Gastrocnemius medialis (tissue), 4 donors: ENCODE data around the gene MCEE.

Experiments
- POLR2A ChIP-seq, 2 donors: fragments of 450-650 bp; IDR thresholded peaks; one replicate each; pipeline ENCODE4 v1.6.1; 2017; ENCODE audit warnings: antibody characterized with exemption in 2 of 2, mild to moderate bottlenecking in 2 of 2, moderate library complexity in 2 of 2
- TF ChIP-seq, protein P1 (sequence below), 5 experiments: fragments of 450-650 bp in 3 of 5; fragments of 200-600 bp in 2 of 5; sonication (generic) in 2 of 5; IDR thresholded peaks in 4 of 5; conservative IDR thresholded peaks in 1 of 5; 1 replicate in 4 of 5; 2 replicates in 1 of 5; pipeline ENCODE4 v1.5.1; 2016 to 2019; ENCODE audit warnings: antibody characterized with exemption in 5 of 5, mild to moderate bottlenecking in 3 of 5, moderate library complexity in 3 of 5

DNA sequence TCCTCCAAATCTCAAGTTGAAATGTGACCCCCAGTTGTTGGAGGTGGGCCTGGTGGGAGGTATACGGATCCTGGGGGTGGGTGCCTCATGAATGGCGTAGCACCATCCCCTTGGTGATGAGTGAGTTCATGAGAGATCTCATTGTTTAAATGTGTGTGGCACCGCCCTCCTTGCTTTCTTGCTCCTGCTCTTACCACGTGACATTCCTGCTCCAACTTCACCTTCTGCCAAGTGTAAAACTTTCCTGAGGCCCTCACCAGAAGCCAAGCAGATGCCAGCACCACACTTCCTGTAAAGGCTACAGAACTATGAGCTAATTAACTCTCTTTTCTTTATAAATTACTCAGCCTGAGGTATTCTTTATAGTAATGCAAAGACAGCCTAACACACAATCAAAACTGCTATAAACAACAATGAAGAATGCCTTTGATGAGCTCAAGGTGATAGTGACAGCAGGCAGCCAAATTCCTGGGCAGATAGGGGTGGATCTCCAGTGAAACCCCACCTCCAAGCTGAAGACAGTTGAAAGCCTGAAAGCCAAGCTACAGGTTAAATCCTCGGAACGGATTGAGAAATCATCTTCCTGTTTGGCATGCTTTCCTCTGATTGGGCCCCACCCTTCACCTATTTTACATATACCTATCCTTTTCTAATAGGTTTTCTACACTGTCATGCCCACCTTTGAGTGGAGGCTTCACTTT lies 26.9 kb downstream of the MCEE start:
- TF ChIP-seq, protein P1, sequence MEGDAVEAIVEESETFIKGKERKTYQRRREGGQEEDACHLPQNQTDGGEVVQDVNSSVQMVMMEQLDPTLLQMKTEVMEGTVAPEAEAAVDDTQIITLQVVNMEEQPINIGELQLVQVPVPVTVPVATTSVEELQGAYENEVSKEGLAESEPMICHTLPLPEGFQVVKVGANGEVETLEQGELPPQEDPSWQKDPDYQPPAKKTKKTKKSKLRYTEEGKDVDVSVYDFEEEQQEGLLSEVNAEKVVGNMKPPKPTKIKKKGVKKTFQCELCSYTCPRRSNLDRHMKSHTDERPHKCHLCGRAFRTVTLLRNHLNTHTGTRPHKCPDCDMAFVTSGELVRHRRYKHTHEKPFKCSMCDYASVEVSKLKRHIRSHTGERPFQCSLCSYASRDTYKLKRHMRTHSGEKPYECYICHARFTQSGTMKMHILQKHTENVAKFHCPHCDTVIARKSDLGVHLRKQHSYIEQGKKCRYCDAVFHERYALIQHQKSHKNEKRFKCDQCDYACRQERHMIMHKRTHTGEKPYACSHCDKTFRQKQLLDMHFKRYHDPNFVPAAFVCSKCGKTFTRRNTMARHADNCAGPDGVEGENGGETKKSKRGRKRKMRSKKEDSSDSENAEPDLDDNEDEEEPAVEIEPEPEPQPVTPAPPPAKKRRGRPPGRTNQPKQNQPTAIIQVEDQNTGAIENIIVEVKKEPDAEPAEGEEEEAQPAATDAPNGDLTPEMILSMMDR (IDR thresholded peaks at IDR 0.05 in 4 of 5, conservative IDR thresholded peaks at IDR 0.05 in 1 of 5): no peak
- no peak for TF ChIP-seq POLR2A (IDR thresholded peaks at IDR 0.05)
